ENCODE results near the gene DUSP3.

DUSP3 gene

DNA sequence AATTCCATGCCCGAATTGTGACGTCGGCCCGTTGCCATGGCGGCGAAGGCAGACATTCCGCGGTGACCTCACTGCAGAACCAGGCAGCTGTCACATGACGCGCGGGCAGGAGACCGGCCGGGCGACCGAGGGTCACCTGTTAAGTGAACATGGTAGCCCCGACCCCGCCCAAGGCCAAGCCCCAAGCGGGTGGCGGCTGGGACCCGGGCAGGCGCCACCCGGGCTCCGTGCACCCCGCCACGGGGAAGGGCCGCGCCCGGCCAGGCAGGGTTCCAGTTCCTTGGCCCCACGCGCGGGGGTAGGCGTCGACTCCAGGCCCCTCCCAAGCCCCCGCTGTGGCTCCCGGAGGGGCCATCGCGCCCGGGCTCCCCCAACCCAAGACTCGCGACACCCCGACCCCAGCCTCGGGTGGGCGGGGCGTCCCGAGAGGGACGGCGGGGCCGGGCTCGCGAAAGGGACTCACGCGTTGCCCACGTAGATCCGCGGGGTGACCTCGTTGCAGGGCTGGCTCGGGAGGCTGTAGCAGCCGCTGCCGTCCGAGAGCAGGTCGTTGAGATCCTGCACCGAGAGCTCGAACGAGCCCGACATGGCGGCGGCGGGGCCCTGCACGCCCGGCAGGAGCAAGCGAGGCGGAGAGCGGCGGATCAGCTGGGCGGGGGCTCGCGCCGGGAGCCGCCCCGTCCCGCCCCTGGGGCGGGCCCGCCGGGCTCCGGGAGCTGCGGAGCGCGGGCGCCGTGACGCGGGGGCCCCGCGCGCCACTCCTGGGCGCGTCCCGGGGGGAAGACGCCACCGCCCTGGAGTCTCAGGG, at the start of gene DUSP3:
Gene DUSP3 (minus strand): TSS at position 641 of the 808 bp plus-strand sequence. CDS start 53 bp downstream, at position 588.
- TF ChIP-seq SUZ12 (IDR thresholded peaks at IDR 0.05; ENCODE audit: extremely low read depth, insufficient read depth, insufficient read length) = no peak
- TF ChIP-seq YY1 (IDR thresholded peaks at IDR 0.05; ENCODE audit: insufficient read depth, insufficient read length) = no peak
- no peak for TF ChIP-seq ZNF274 (IDR thresholded peaks at IDR 0.05; ENCODE audit: low read depth, low read length)
- H3K4me3 ChIP-seq (ENCODE audit: insufficient read length, low read depth) = peak within 1 kb of the TSS; percentile 80
- peak within 1 kb of the TSS; percentile 92 for H3K9ac ChIP-seq (ENCODE audit: insufficient read length, low read depth)
- no peaks in the 10 kb centered on the region for H3K27me3 ChIP-seq (ENCODE audit: insufficient read depth, insufficient read length)
- peaks cover 5% of the 10 kb centered on the region for H3K4me1 ChIP-seq (ENCODE audit: insufficient read depth, insufficient read length)
- H3K9me3 ChIP-seq (ENCODE audit: insufficient read depth, low read length) = no peaks in the 10 kb centered on the region
- peaks cover 37% of the 10 kb centered on the region for H3K36me3 ChIP-seq (ENCODE audit: insufficient read depth, insufficient read length, low read length)
- DNase-seq (ENCODE audit: low read depth, low spot score) = peak; percentile 74

DNA sequence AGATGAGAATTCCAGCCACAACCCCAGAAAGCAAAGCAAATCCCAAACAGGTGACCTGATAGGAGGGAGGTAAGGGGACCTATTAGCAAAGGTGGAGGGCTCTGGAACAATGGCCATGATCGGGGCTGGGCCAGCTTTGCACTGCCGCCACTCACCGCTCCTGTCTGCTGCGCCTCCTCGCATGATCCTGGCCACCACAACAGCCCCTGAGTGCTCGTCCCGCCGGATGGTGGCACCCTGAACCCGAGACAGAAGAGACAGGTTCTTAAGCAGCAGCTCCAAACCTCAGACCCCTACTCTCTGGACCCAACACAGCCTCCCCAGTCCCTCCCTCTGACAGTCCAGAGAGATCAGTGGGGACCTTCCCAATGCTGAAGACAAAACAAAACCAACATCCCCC, 48.8 kb upstream of the DUSP3 start:
- Histone ChIP-seq H3K27me3 (ENCODE audit: insufficient read depth, insufficient read length) (no peaks in the 10 kb centered on the region), H3K9ac (ENCODE audit: insufficient read length, low read depth) (peak overlapping the region; percentile 28), H3K36me3 (ENCODE audit: insufficient read depth, insufficient read length, low read length) (peaks cover 82% of the 10 kb centered on the region)

DNA sequence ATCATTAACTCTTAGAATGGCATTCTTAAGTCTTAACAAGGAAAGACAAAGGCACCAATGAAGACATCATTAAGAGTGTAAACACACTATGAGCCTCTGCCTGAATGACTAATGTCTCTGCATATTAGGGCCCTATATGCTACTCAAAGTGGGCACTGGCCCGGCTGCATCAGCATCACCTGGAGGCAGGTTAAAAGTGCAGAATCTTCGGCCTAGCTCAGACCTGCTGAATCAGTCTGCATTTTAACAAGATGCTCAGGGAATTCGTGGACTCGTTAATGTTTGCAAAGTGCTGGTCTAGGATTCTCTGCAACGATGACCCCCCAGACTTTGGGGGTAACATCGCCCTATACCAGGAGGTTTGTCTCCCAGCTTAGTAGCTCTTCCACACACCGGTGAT, 47.4 kb upstream of the DUSP3 start:
- no peak overlapping the region for H3K4me3 ChIP-seq (ENCODE audit: insufficient read length, low read depth)
- no peak for DNase-seq (ENCODE audit: low read depth, low spot score)
- peaks cover 89% of the 10 kb centered on the region for H3K36me3 ChIP-seq (ENCODE audit: insufficient read depth, insufficient read length, low read length)
- H3K4me1 ChIP-seq (ENCODE audit: insufficient read depth, insufficient read length) = peaks cover 4% of the 10 kb centered on the region
- TF ChIP-seq SUZ12 (IDR thresholded peaks at IDR 0.05; ENCODE audit: extremely low read depth, insufficient read depth, insufficient read length) (no peak), YY1 (IDR thresholded peaks at IDR 0.05; ENCODE audit: insufficient read depth, insufficient read length) (no peak), ZNF274 (IDR thresholded peaks at IDR 0.05; ENCODE audit: low read depth, low read length) (no peak)
- no peak overlapping the region for H3K9ac ChIP-seq (ENCODE audit: insufficient read length, low read depth)
- no peaks in the 10 kb centered on the region for H3K27me3 ChIP-seq (ENCODE audit: insufficient read depth, insufficient read length)
- H3K9me3 ChIP-seq (ENCODE audit: insufficient read depth, low read length) = no peaks in the 10 kb centered on the region

More for the DNA sequence above, 48.8 kb upstream of the DUSP3 start:
- no peak for DNase-seq (ENCODE audit: low read depth, low spot score)
- no peak overlapping the region for H3K4me3 ChIP-seq (ENCODE audit: insufficient read length, low read depth)
- no peaks in the 10 kb centered on the region for H3K9me3 ChIP-seq (ENCODE audit: insufficient read depth, low read length)
- H3K4me1 ChIP-seq (ENCODE audit: insufficient read depth, insufficient read length) = peaks cover 11% of the 10 kb centered on the region
- TF ChIP-seq SUZ12 (IDR thresholded peaks at IDR 0.05; ENCODE audit: extremely low read depth, insufficient read depth, insufficient read length) (no peak), ZNF274 (IDR thresholded peaks at IDR 0.05; ENCODE audit: low read depth, low read length) (no peak), YY1 (IDR thresholded peaks at IDR 0.05; ENCODE audit: insufficient read depth, insufficient read length) (no peak)

DNA sequence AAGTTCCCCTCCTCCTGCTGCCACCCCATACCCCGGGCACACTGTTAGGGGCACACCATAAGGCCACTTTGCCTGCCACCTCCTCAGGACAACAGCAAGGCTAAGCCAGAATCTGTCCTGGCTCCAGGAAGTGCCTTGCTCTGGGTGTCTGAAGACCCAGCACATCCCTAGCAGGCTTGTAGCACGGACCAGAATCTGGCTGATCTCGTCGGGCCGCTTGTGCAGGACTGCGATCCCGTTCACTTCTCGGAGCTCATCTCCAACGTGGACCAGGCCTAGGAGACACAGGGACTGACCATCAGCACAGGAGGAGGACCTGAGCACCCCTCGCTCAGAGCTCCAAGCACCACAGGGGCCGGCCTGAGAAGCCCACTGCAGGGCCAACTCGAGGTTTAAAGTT, 46.8 kb upstream of the DUSP3 start:
- DNase-seq (ENCODE audit: low read depth, low spot score) = no peak
- TF ChIP-seq ZNF274 (IDR thresholded peaks at IDR 0.05; ENCODE audit: low read depth, low read length) = no peak
- TF ChIP-seq YY1 (IDR thresholded peaks at IDR 0.05; ENCODE audit: insufficient read depth, insufficient read length) = no peak
- H3K36me3 ChIP-seq (ENCODE audit: insufficient read depth, insufficient read length, low read length) = peaks cover 89% of the 10 kb centered on the region

DNA sequence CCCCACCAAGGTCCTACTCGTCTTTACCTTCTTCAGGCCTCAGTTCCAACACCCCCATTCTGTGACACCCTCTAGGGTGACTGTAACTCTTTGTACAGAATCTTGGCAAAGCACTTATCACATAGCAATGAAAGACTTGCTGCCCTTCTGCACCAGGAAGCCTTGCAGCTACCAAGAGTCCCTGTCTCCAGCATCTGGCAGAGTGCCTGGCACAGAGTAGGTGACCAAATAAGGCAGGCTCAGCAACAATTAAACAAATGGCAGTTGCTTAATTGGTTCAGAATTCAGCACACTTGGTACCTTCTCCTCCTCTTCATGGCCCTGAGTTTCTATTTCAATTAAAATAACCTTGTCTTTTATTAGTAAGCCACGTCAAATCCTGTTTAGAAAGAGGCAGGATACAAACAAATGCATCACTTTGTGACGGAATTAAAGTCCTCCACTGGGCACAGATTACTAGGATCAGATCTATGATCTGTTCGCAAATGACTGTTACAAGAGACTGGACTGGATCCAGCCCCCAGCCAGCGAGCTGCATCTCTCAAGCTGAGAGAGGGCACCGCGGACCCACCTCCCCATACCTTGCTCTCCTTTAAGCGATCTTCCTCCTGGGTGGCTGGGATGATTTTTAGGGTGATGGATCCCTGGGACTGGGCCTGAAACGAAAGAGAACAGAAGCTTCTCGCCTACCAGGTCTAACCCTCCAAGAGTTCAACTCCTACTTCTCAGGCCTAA, 44.7 kb upstream of the DUSP3 start:
- Histone ChIP-seq H3K9ac (ENCODE audit: insufficient read length, low read depth) (no peak overlapping the region), H3K4me1 (ENCODE audit: insufficient read depth, insufficient read length) (no peaks in the 10 kb centered on the region), H3K27me3 (ENCODE audit: insufficient read depth, insufficient read length) (no peaks in the 10 kb centered on the region), H3K36me3 (ENCODE audit: insufficient read depth, insufficient read length, low read length) (peaks cover 84% of the 10 kb centered on the region), H3K4me3 (ENCODE audit: insufficient read length, low read depth) (no peak overlapping the region), H3K9me3 (ENCODE audit: insufficient read depth, low read length) (no peaks in the 10 kb centered on the region)
- no peak for DNase-seq (ENCODE audit: low read depth, low spot score)
- TF ChIP-seq ZNF274 (IDR thresholded peaks at IDR 0.05; ENCODE audit: low read depth, low read length) (no peak), YY1 (IDR thresholded peaks at IDR 0.05; ENCODE audit: insufficient read depth, insufficient read length) (no peak), SUZ12 (IDR thresholded peaks at IDR 0.05; ENCODE audit: extremely low read depth, insufficient read depth, insufficient read length) (no peak)

More for the DNA sequence above, 46.8 kb upstream of the DUSP3 start:
- no peaks in the 10 kb centered on the region for H3K9me3 ChIP-seq (ENCODE audit: insufficient read depth, low read length)
- no peaks in the 10 kb centered on the region for H3K4me1 ChIP-seq (ENCODE audit: insufficient read depth, insufficient read length)
- no peak overlapping the region for H3K9ac ChIP-seq (ENCODE audit: insufficient read length, low read depth)
- H3K4me3 ChIP-seq (ENCODE audit: insufficient read length, low read depth) = no peak overlapping the region
- H3K27me3 ChIP-seq (ENCODE audit: insufficient read depth, insufficient read length) = no peaks in the 10 kb centered on the region

DNA sequence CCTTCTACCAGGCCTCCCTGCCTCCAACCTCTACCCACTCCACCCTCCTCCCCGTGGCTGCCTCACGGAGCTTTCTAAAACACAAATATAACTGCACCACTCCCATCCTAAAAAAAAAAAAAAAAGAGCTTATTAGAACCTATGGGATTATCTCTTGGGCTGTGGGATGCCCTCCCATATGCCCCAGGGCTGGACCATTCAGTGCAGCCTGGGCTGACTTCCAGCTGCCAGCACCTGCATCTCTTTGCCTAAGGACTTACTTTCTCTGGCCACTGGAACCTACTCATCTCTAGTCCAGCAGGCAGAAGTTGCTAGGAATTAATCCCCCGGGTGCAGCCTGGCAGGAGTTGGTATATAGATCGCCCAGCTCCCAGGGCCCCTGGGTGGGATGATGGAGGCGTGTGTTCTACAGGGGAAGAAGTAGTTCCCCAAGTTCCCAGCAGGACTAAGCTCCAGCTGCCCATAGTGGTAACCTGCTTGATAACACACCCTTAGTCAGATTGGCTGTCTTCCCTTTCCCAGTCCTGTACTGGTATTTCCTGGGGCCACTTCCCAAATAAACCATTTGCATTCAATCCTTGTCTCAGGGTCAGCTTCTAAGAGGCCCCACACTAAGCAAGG, 43.9 kb upstream of the DUSP3 start:
- Histone ChIP-seq H3K36me3 (ENCODE audit: insufficient read depth, insufficient read length, low read length) (peaks cover 83% of the 10 kb centered on the region), H3K9ac (ENCODE audit: insufficient read length, low read depth) (no peak overlapping the region)

DNA sequence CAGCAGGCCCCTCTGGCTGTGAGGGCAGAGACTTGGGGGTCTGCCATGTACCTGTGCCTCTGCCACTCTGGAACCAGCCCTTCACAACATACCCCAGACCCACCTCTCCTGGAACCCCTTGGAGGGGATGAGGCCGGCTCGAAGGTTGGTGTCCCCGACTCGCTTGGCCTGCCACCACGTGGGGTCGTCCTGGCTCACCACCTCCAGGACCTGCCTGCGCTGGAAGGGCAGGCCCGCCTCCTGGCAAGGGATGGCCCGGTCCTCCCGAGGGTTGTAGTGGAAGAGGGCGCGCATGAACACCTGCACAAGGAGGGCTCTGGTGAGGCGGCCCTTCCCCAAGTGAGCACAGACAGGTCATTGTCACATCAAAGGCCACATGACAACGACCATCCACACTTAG, 42.0 kb upstream of the DUSP3 start:
- H3K4me1 ChIP-seq (ENCODE audit: insufficient read depth, insufficient read length) = no peaks in the 10 kb centered on the region
- TF ChIP-seq YY1 (IDR thresholded peaks at IDR 0.05; ENCODE audit: insufficient read depth, insufficient read length) (no peak), ZNF274 (IDR thresholded peaks at IDR 0.05; ENCODE audit: low read depth, low read length) (no peak), SUZ12 (IDR thresholded peaks at IDR 0.05; ENCODE audit: extremely low read depth, insufficient read depth, insufficient read length) (no peak)
- no peak overlapping the region for H3K4me3 ChIP-seq (ENCODE audit: insufficient read length, low read depth)
- H3K36me3 ChIP-seq (ENCODE audit: insufficient read depth, insufficient read length, low read length) = peaks cover 84% of the 10 kb centered on the region
- H3K9ac ChIP-seq (ENCODE audit: insufficient read length, low read depth) = no peak overlapping the region
- DNase-seq (ENCODE audit: low read depth, low spot score) = no peak
- no peaks in the 10 kb centered on the region for H3K9me3 ChIP-seq (ENCODE audit: insufficient read depth, low read length)
- H3K27me3 ChIP-seq (ENCODE audit: insufficient read depth, insufficient read length) = no peaks in the 10 kb centered on the region

More for the DNA sequence above, 43.9 kb upstream of the DUSP3 start:
- no peaks in the 10 kb centered on the region for H3K27me3 ChIP-seq (ENCODE audit: insufficient read depth, insufficient read length)
- no peaks in the 10 kb centered on the region for H3K9me3 ChIP-seq (ENCODE audit: insufficient read depth, low read length)
- no peak for DNase-seq (ENCODE audit: low read depth, low spot score)
- no peak for TF ChIP-seq SUZ12 (IDR thresholded peaks at IDR 0.05; ENCODE audit: extremely low read depth, insufficient read depth, insufficient read length)
- TF ChIP-seq YY1 (IDR thresholded peaks at IDR 0.05; ENCODE audit: insufficient read depth, insufficient read length) = no peak
- no peak for TF ChIP-seq ZNF274 (IDR thresholded peaks at IDR 0.05; ENCODE audit: low read depth, low read length)
- no peak overlapping the region for H3K4me3 ChIP-seq (ENCODE audit: insufficient read length, low read depth)
- H3K4me1 ChIP-seq (ENCODE audit: insufficient read depth, insufficient read length) = no peaks in the 10 kb centered on the region
